IMR-90 (cell line): ENCODE results near the gene ANKIB1. TPM values are rescaled to one million over a fixed set of nuclear protein-coding genes. Genes with fewer than 3 reads are reported as not detected.

Source experiments
- ATAC-seq: fragments of 200-7000 bp; cut with Tn5 transposase; 2 replicates; pipeline ENCODE4 v1.9.1; 2020; ENCODE audit warnings: low read depth, mild to moderate bottlenecking, moderate library complexity
- BruUV-seq: library from RNA; stranded (reverse); fragments of 400-500 nt; replicated peaks from 2 replicates; lab custom pipeline; 2021; lab: Mats Ljungman, UMichigan
- CTCF ChIA-PET: fragments of 300-600 bp; formaldehyde crosslinking; extraction: SDS; loops from one replicate; lab custom pipeline; 2021; ENCODE audit warnings: antibody characterized with exemption; lab: Yijun Ruan, JAX
- POLR2A ChIA-PET: fragments of 300-600 bp; sonication (Branson Sonifier 250); formaldehyde crosslinking; loops from one replicate; lab custom pipeline; 2022; ENCODE audit warnings: antibody characterized with exemption; ENCODE audit not compliant: unreplicated experiment; lab: Charles Lee
- DNase-seq: peaks from one replicate; pipeline ENCODE4 v3.0.0; 2013
- H2AFZ ChIP-seq: replicated peaks from 2 replicates; pipeline ENCODE3; 2013; ENCODE audit warnings: low read length, mild to moderate bottlenecking; ENCODE audit not compliant: poor library complexity
- H2AK5ac ChIP-seq: 2 replicates; pipeline ENCODE4 v1.6.1; 2013; ENCODE audit warnings: low read depth, low read length, inconsistent platforms
- H2AK9ac ChIP-seq: replicated peaks from 2 replicates; pipeline ENCODE3; 2013; ENCODE audit warnings: mild to moderate bottlenecking, low read depth, low read length, moderate library complexity; ENCODE audit not compliant: poor library complexity
- H2BK120ac ChIP-seq: 2 replicates; pipeline ENCODE4 v1.6.1; 2013; ENCODE audit warnings: low read depth, low read length, inconsistent platforms
- H2BK15ac ChIP-seq: 3 replicates; pipeline ENCODE4 v1.6.1; 2013; ENCODE audit warnings: low read depth, low read length, inconsistent platforms
- H2BK20ac ChIP-seq: 2 replicates; pipeline ENCODE4 v1.6.1; 2013; ENCODE audit warnings: low read depth, mild to moderate bottlenecking, inconsistent platforms, low read length, moderate library complexity
- H2BK5ac ChIP-seq: 2 replicates; pipeline ENCODE4 v1.6.1; 2013; ENCODE audit warnings: mild to moderate bottlenecking, low read depth, low read length, inconsistent platforms; ENCODE audit not compliant: poor library complexity, severe bottlenecking
- H3K14ac ChIP-seq: replicated peaks from 2 replicates; pipeline ENCODE4 v1.6.1; 2013; ENCODE audit warnings: low read depth, low read length, inconsistent platforms
- H3K18ac ChIP-seq: 2 replicates; pipeline ENCODE4 v1.6.1; 2013; ENCODE audit warnings: low read depth, low read length, control low read depth
- H3K23ac ChIP-seq: 2 replicates; pipeline ENCODE4 v1.6.1; 2013; ENCODE audit warnings: low read depth, low read length, inconsistent platforms
- H3K27ac ChIP-seq: 2 replicates; pipeline ENCODE4 v1.5.1; 2013; ENCODE audit warnings: mild to moderate bottlenecking, control low read depth, low read length; ENCODE audit not compliant: insufficient read depth
- H3K27me3 ChIP-seq: 2 replicates; pipeline ENCODE4 v1.6.1; 2013; ENCODE audit warnings: low read length; ENCODE audit not compliant: control insufficient read depth, insufficient read depth
- H3K36me3 ChIP-seq: 2 replicates; pipeline ENCODE4 v1.6.1; 2013; ENCODE audit warnings: low read length, mixed read lengths; ENCODE audit not compliant: control insufficient read depth, insufficient read depth
- H3K4ac ChIP-seq: 2 replicates; pipeline ENCODE4 v1.6.1; 2013; ENCODE audit warnings: low read depth, low read length, inconsistent platforms
- H3K4me1 ChIP-seq: 2 replicates; pipeline ENCODE4 v1.6.1; 2013; ENCODE audit warnings: low read length, mixed read lengths; ENCODE audit not compliant: control insufficient read depth, insufficient read depth
- H3K4me2 ChIP-seq: 2 replicates; pipeline ENCODE4 v1.6.1; 2013; ENCODE audit warnings: low read depth, mild to moderate bottlenecking, control low read depth, low read length, moderate library complexity
- H3K4me3 ChIP-seq: 2 replicates; pipeline ENCODE4 v1.5.1; 2013; ENCODE audit warnings: low read depth, mild to moderate bottlenecking, control low read depth, low read length, moderate library complexity; ENCODE audit not compliant: insufficient read depth
- H3K56ac ChIP-seq: 2 replicates; pipeline ENCODE4 v1.6.1; 2013; ENCODE audit warnings: low read length, inconsistent platforms; ENCODE audit not compliant: insufficient read depth; ENCODE audit errors: extremely low read depth
- H3K79me1 ChIP-seq, 2 experiments: 2 replicates each; pipeline ENCODE4 v1.6.1; 2013; ENCODE audit warnings: low read length in 2 of 2, inconsistent platforms in 1 of 2, low read depth in 1 of 2
- H3K9ac ChIP-seq: 2 replicates; pipeline ENCODE4 v1.6.1; 2013; ENCODE audit warnings: low read depth, low read length, control low read depth
- H3K9me1 ChIP-seq: 2 replicates; pipeline ENCODE4 v1.6.1; 2013; ENCODE audit warnings: low read length, inconsistent platforms; ENCODE audit not compliant: insufficient read depth
- H3K9me3 ChIP-seq: 2 replicates; pipeline ENCODE4 v1.6.1; 2013; ENCODE audit warnings: low read length; ENCODE audit not compliant: control insufficient read depth, insufficient read depth
- H4K20me1 ChIP-seq: 2 replicates; pipeline ENCODE4 v1.6.1; 2013; ENCODE audit warnings: low read length, inconsistent platforms; ENCODE audit not compliant: insufficient read depth
- H4K5ac ChIP-seq: 2 replicates; pipeline ENCODE4 v1.6.1; 2013; ENCODE audit warnings: mild to moderate bottlenecking, low read depth, low read length, control low read depth
- H4K8ac ChIP-seq, 2 experiments: 2 replicates each; pipeline ENCODE4 v1.6.1; 2013; ENCODE audit warnings: low read depth in 2 of 2, low read length in 2 of 2, control low read depth in 1 of 2, inconsistent platforms in 1 of 2
- H4K91ac ChIP-seq: 2 replicates; pipeline ENCODE4 v1.6.1; 2013; ENCODE audit warnings: low read depth, low read length, inconsistent platforms; ENCODE audit not compliant: insufficient read depth
- MAZ ChIP-seq: IDR thresholded peaks from 2 replicates; pipeline ENCODE4 v1.6.1; 2012; ENCODE audit warnings: low read depth, mild to moderate bottlenecking, low read length, improper control_type of control experiment, moderate library complexity, borderline replicate concordance
- NFE2L2 ChIP-seq: fragments of 150-350 bp; IDR thresholded peaks from 2 replicates; pipeline ENCODE4 v1.6.1; 2016; ENCODE audit warnings: low read depth, mild to moderate bottlenecking, low read length
- POLR2A ChIP-seq: IDR thresholded peaks from 2 replicates; pipeline ENCODE4 v1.6.1; 2012; ENCODE audit warnings: mild to moderate bottlenecking, low read depth, low read length
- RFX5 ChIP-seq: IDR thresholded peaks from 2 replicates; pipeline ENCODE4 v1.8.0; 2012; ENCODE audit warnings: low read depth, mild to moderate bottlenecking, low read length, moderate library complexity
- WGBS, 2 experiments: methylation state at CpG; one replicate each; pipeline versions ENCODE4 v1.1.5 to v1.1.7; 2013; ENCODE audit warnings: missing lambda C conversion rate in 2 of 2; ENCODE audit not compliant: insufficient read length in 1 of 2; ENCODE audit errors: extremely low coverage in 2 of 2; 5-methylcytosine and 5-hydroxymethylcytosine counted together
- dilution Hi-C: fragments of 300-500 bp; cut with HindIII; formaldehyde crosslinking; loops from one replicate; pipeline ENCODE4 v1.14.3; 2018; ENCODE audit warnings: low sequenced_read_pairs; ENCODE audit not compliant: unreplicated experiment
- in situ Hi-C: fragments of 300-500 bp; cut with MboI; formaldehyde crosslinking; loops from 3 replicates; pipeline ENCODE4 v1.14.3; 2019; ENCODE audit warnings: low sequenced_read_pairs, inconsistent platforms, mixed read lengths
- intact Hi-C: fragments of 100-400 bp; cut with micrococcal nuclease; formaldehyde crosslinking; loops from 2 replicates; pipeline ENCODE4 v1.10.0; 2022
- polyA plus RNA-seq, 3 experiments: library from polyadenylated mRNA; depleted of rRNA; stranded (reverse); fragments of >200 nt; gene quantifications; 2 replicates each; pipeline ENCODE4 v1.2.3, GENCODE V29; 2012; ENCODE audit warnings: low replicate concordance in 1 of 3
- total RNA-seq: library from RNA; depleted of rRNA; stranded (reverse); fragments of >200 nt; gene quantifications from 2 replicates; pipeline ENCODE4 v1.2.3, GENCODE V29; 2012
- TF ChIP-seq, protein P1 (sequence below): fragments of 150-350 bp; IDR thresholded peaks from 2 replicates; pipeline ENCODE4 v1.6.1; 2016; ENCODE audit warnings: low read depth, mild to moderate bottlenecking, low read length, moderate library complexity, borderline replicate concordance

Gene ANKIB1
- total and polyA plus RNA-seq, 2 of the 4 experiments (the other 2 are of a cell fraction), result 18.7 to 33.9 TPM

DNA sequence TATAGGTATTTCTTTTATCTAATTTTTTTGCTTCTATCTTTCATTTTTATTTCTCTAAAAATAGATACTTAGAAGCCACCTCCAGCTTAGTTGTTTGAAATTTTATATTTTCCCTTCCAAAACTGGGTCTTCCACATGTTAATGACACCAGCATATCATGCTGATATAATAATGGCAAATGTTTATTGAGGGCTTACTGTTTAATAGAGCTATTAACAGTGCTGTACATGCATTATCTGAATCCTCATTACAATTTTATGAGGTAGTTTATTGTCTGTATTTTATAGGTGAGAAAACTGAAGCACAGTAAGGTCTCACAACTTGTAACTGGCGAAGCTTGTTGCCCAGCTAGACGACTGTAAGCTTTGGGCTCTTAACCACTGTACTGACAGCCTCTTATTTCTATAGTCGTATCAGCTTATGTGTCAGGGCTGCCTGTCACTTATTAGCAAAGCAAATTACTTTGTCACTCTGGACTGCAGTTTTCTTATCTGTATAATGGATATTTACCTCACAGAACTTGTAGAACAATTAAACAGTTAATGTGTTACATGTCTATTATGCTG, 51.2 kb downstream of the ANKIB1 start:
- H2BK5ac ChIP-seq, result no peak overlapping the region
- H2AK5ac ChIP-seq, result no peak overlapping the region
- H4K8ac ChIP-seq, result no peak overlapping the region
- no peaks in the 10 kb centered on the region for H3K9me3 ChIP-seq
- H4K5ac ChIP-seq, result no peak overlapping the region
- no peaks in the 10 kb centered on the region for H3K27me3 ChIP-seq
- no peak overlapping the region for H3K23ac ChIP-seq
- TF ChIP-seq NFE2L2, result no peak
- no peak for TF ChIP-seq MAZ
- no peak for TF ChIP-seq POLR2A
- TF ChIP-seq, protein P1, sequence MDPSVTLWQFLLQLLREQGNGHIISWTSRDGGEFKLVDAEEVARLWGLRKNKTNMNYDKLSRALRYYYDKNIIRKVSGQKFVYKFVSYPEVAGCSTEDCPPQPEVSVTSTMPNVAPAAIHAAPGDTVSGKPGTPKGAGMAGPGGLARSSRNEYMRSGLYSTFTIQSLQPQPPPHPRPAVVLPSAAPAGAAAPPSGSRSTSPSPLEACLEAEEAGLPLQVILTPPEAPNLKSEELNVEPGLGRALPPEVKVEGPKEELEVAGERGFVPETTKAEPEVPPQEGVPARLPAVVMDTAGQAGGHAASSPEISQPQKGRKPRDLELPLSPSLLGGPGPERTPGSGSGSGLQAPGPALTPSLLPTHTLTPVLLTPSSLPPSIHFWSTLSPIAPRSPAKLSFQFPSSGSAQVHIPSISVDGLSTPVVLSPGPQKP, result no peak
- TF ChIP-seq RFX5, result no peak
- intact Hi-C loops (no loop called here), dilution Hi-C loops (no loop called here), in situ Hi-C loops (no loop called here)
- H3K18ac ChIP-seq, result no peak overlapping the region
- peaks cover 9 to 15% of the 10 kb centered on the region in 2 experiments for H3K79me1 ChIP-seq
- no peak overlapping the region for H3K4me3 ChIP-seq
- no peak overlapping the region for H3K14ac ChIP-seq
- H3K27ac ChIP-seq, result no peak overlapping the region
- ChIA-PET POLR2A (no interaction called here), CTCF (interaction anchor here (0.8 to 1.3 kb wide), 2 partner anchors 16 to 232 kb away, joined by 4 to 6 read pairs; partner anchors contain the start of genes PEX1 and RBM48)
- no peaks in the 10 kb centered on the region for H3K9me1 ChIP-seq
- no CpG with 5 or more reads among the region's 3 CpGs for WGBS, 2 experiments
- peaks cover 3% of the 10 kb centered on the region; the same call in 1 of the 2 replicates for H3K36me3 ChIP-seq
- no peak overlapping the region for H3K9ac ChIP-seq
- H2AK9ac ChIP-seq, result no peak overlapping the region
- BruUV-seq, result no TSS peak
- no peak overlapping the region for H4K91ac ChIP-seq
- H2AFZ ChIP-seq, result no peak overlapping the region
- no peak for DNase-seq
- no peak overlapping the region for H2BK15ac ChIP-seq
- H3K4ac ChIP-seq, result no peak overlapping the region
- H2BK120ac ChIP-seq, result no peak overlapping the region
- no peak overlapping the region for H3K4me2 ChIP-seq
- H3K56ac ChIP-seq, result no peak overlapping the region
- no peaks in the 10 kb centered on the region; the same call in 1 of the 2 replicates for H4K20me1 ChIP-seq
- H3K4me1 ChIP-seq, result peaks cover 3% of the 10 kb centered on the region; the same call in 1 of the 2 replicates
- no peak for ATAC-seq
- H2BK20ac ChIP-seq, result no peak overlapping the region
